Activated CD4-positive, alpha-beta T cell treated with anti-CD3 and anti-CD28 coated beads, Interleukin-2, amount 10 ng/mL, durations not matched to agents 24 days and 14 days (primary cell): Measurements from ENCODE around the gene XKR7. TPM values are rescaled to one million over a fixed set of nuclear protein-coding genes. Genes with fewer than 3 reads are reported as not detected.
"Not testable (repeated sequence)": the region's sequence is repeated elsewhere in the genome, so short reads cannot be mapped to it uniquely, and the experiment has no call there.

Experiments used
- DNase-seq: peaks from one replicate; pipeline ENCODE4 v3.0.0; 2022
- H3K27ac Mint-ChIP-seq: one replicate; pipeline ENCODE4 v1.8.0; 2022; ENCODE audit warnings: mild to moderate bottlenecking, mixed read lengths
- H3K27me3 Mint-ChIP-seq: one replicate; pipeline ENCODE4 v1.8.0; 2022; ENCODE audit warnings: mixed read lengths
- H3K36me3 Mint-ChIP-seq: one replicate; pipeline ENCODE4 v1.8.0; 2022; ENCODE audit warnings: low read depth, mild to moderate bottlenecking, mixed read lengths
- H3K4me1 Mint-ChIP-seq: one replicate; pipeline ENCODE4 v1.8.0; 2021; ENCODE audit warnings: mixed read lengths
- H3K4me3 Mint-ChIP-seq: one replicate; pipeline ENCODE4 v1.8.0; 2022; ENCODE audit warnings: mild to moderate bottlenecking, moderate library complexity, mixed read lengths
- H3K9me3 Mint-ChIP-seq: one replicate; pipeline ENCODE4 v1.8.0; 2021; ENCODE audit warnings: mixed read lengths
- intact Hi-C: fragments of 100-400 bp; cut with micrococcal nuclease; formaldehyde crosslinking; loops from one replicate; pipeline ENCODE4 v1.15.1; 2023
- total RNA-seq: library from RNA; stranded (reverse); gene quantifications from 2 replicates; pipeline ENCODE4 v1.2.3, GENCODE V29; 2022

Gene XKR7
- total RNA-seq, 1 donor from 2014 or later = not detected

- Mint-ChIP-seq H3K4me3 (peak overlapping the region; percentile 85), H3K27me3 (peaks cover 68% of the 10 kb centered on the region), H3K27ac (no peak overlapping the region), H3K9me3 (no peaks in the 10 kb centered on the region), H3K4me1 (peaks cover 18% of the 10 kb centered on the region), H3K36me3 (no peaks in the 10 kb centered on the region)
- intact Hi-C loops = loop anchor here (5.0 kb wide), 1 partner anchor 68 kb away; the partner anchor contains the start of gene PDRG1
- DNase-seq = no peak
Measured at GRCh38 chr20:32019563-32020463, 51.9 kb downstream of the XKR7 start.

- intact Hi-C loops = no loop called here
- H3K27ac Mint-ChIP-seq = no peak overlapping the region
- H3K27me3 Mint-ChIP-seq = peaks cover 65% of the 10 kb centered on the region
- H3K4me1 Mint-ChIP-seq = peaks cover 18% of the 10 kb centered on the region
- H3K36me3 Mint-ChIP-seq = no peaks in the 10 kb centered on the region
- DNase-seq = no peak
- no peak overlapping the region for H3K4me3 Mint-ChIP-seq
- no peaks in the 10 kb centered on the region for H3K9me3 Mint-ChIP-seq
Measured at GRCh38 chr20:32021091-32021490, 53.1 kb downstream of the XKR7 start.

GRCh38 chr20:32024683-32025295 is 56.8 kb downstream of the XKR7 start:
- no peaks in the 10 kb centered on the region for H3K36me3 Mint-ChIP-seq
- no peaks in the 10 kb centered on the region for H3K9me3 Mint-ChIP-seq
- DNase-seq = no peak
- no peak overlapping the region for H3K4me3 Mint-ChIP-seq
- peaks cover 49% of the 10 kb centered on the region for H3K27me3 Mint-ChIP-seq
- peaks cover 7% of the 10 kb centered on the region for H3K4me1 Mint-ChIP-seq
- intact Hi-C loops = no loop called here
- H3K27ac Mint-ChIP-seq = no peak overlapping the region

GRCh38 chr20:32027643-32028042 is 59.7 kb downstream of the XKR7 start:
- no peak overlapping the region for H3K4me3 Mint-ChIP-seq

GRCh38 chr20:32028647-32029372 is 60.9 kb downstream of the XKR7 start:
- H3K27ac Mint-ChIP-seq = no peak overlapping the region
- no peaks in the 10 kb centered on the region for H3K9me3 Mint-ChIP-seq
- no peaks in the 10 kb centered on the region for H3K4me1 Mint-ChIP-seq
- H3K4me3 Mint-ChIP-seq = no peak overlapping the region
- H3K36me3 Mint-ChIP-seq = no peaks in the 10 kb centered on the region
- intact Hi-C loops = no loop called here
- no peak for DNase-seq
- peaks cover 36% of the 10 kb centered on the region for H3K27me3 Mint-ChIP-seq

More at GRCh38 chr20:32027643-32028042, 59.7 kb downstream of the XKR7 start:
- H3K27me3 Mint-ChIP-seq = peaks cover 35% of the 10 kb centered on the region
- H3K9me3 Mint-ChIP-seq = no peaks in the 10 kb centered on the region
- DNase-seq = no peak
- H3K27ac Mint-ChIP-seq = no peak overlapping the region
- no peaks in the 10 kb centered on the region for H3K36me3 Mint-ChIP-seq
- H3K4me1 Mint-ChIP-seq = no peaks in the 10 kb centered on the region
- intact Hi-C loops = no loop called here

GRCh38 chr20:32029561-32029960 is 61.6 kb downstream of the XKR7 start:
- DNase-seq = no peak
- intact Hi-C loops = no loop called here
- Mint-ChIP-seq H3K9me3 (no peaks in the 10 kb centered on the region), H3K4me3 (no peak overlapping the region), H3K4me1 (no peaks in the 10 kb centered on the region), H3K36me3 (no peaks in the 10 kb centered on the region), H3K27me3 (peaks cover 36% of the 10 kb centered on the region), H3K27ac (no peak overlapping the region)

GRCh38 chr20:32031007-32031958 is 63.3 kb downstream of the XKR7 start:
- peaks cover 39% of the 10 kb centered on the region for H3K27me3 Mint-ChIP-seq
- no peaks in the 10 kb centered on the region for H3K4me1 Mint-ChIP-seq
- H3K27ac Mint-ChIP-seq = no peak overlapping the region
- no peaks in the 10 kb centered on the region for H3K9me3 Mint-ChIP-seq
- H3K4me3 Mint-ChIP-seq = peak overlapping the region; percentile 27
- H3K36me3 Mint-ChIP-seq = no peaks in the 10 kb centered on the region
- intact Hi-C loops = loop anchor here (1.0 to 10.0 kb wide), 3 partner anchors 61 to 206 kb away; no protein-coding TSS in a partner anchor
- peak; percentile 84 for DNase-seq

GRCh38 chr20:32033316-32033715 is 65.4 kb downstream of the XKR7 start:
- Mint-ChIP-seq H3K27ac (no peak overlapping the region), H3K9me3 (no peaks in the 10 kb centered on the region), H3K27me3 (peaks cover 44% of the 10 kb centered on the region), H3K4me1 (peaks cover 2% of the 10 kb centered on the region), H3K4me3 (no peak overlapping the region), H3K36me3 (no peaks in the 10 kb centered on the region)
- intact Hi-C loops = loop anchor here (5.0 to 10.0 kb wide), 2 partner anchors 181 to 209 kb away; no protein-coding TSS in a partner anchor
- DNase-seq = no peak

GRCh38 chr20:32033721-32034120 is 65.8 kb downstream of the XKR7 start:
- not testable (repeated sequence) for H3K9me3 Mint-ChIP-seq, DNase-seq, H3K4me3 Mint-ChIP-seq, H3K4me1 Mint-ChIP-seq, H3K36me3 Mint-ChIP-seq, H3K27ac Mint-ChIP-seq
- H3K27me3 Mint-ChIP-seq = peaks cover 45% of the 10 kb centered on the region
- intact Hi-C loops = loop anchor here (5.0 to 10.0 kb wide), 2 partner anchors 181 to 209 kb away; no protein-coding TSS in a partner anchor

GRCh38 chr20:32034581-32035425 is 66.9 kb downstream of the XKR7 start:
- no peak for DNase-seq
- H3K4me1 Mint-ChIP-seq = peaks cover 2% of the 10 kb centered on the region
- H3K9me3 Mint-ChIP-seq = no peaks in the 10 kb centered on the region
- no peak overlapping the region for H3K4me3 Mint-ChIP-seq
- H3K36me3 Mint-ChIP-seq = no peaks in the 10 kb centered on the region
- H3K27me3 Mint-ChIP-seq = peaks cover 46% of the 10 kb centered on the region
- no peak overlapping the region for H3K27ac Mint-ChIP-seq
- intact Hi-C loops = loop anchor here (5.0 to 10.0 kb wide), 2 partner anchors 183 to 210 kb away; no protein-coding TSS in a partner anchor

GRCh38 chr20:32035426-32035779 is 67.5 kb downstream of the XKR7 start:
- intact Hi-C loops = loop anchor here (10.0 kb wide), 1 partner anchor 211 kb away; no protein-coding TSS in a partner anchor
- peaks cover 45% of the 10 kb centered on the region for H3K27me3 Mint-ChIP-seq
- H3K4me1 Mint-ChIP-seq = peaks cover 2% of the 10 kb centered on the region
- no peak overlapping the region for H3K4me3 Mint-ChIP-seq
- H3K36me3 Mint-ChIP-seq = no peaks in the 10 kb centered on the region
- DNase-seq = no peak
- no peak overlapping the region for H3K27ac Mint-ChIP-seq
- H3K9me3 Mint-ChIP-seq = no peaks in the 10 kb centered on the region

GRCh38 chr20:32036252-32036651 is 68.3 kb downstream of the XKR7 start:
- Mint-ChIP-seq H3K4me1 (peaks cover 2% of the 10 kb centered on the region), H3K36me3 (no peaks in the 10 kb centered on the region), H3K9me3 (no peaks in the 10 kb centered on the region), H3K27ac (no peak overlapping the region), H3K27me3 (peaks cover 50% of the 10 kb centered on the region), H3K4me3 (no peak overlapping the region)
- intact Hi-C loops = loop anchor here (10.0 kb wide), 1 partner anchor 211 kb away; no protein-coding TSS in a partner anchor
- DNase-seq = no peak
